ENCODE data around the gene AKR1E2. TPM values are rescaled to one million over a fixed set of nuclear protein-coding genes. Genes with fewer than 3 reads are reported as not detected.

AKR1E2 gene
- total and polyA plus RNA-seq, 3 donors from 2014 or later, result 37.0 to 79.6 (median 53.0) TPM

DNA sequence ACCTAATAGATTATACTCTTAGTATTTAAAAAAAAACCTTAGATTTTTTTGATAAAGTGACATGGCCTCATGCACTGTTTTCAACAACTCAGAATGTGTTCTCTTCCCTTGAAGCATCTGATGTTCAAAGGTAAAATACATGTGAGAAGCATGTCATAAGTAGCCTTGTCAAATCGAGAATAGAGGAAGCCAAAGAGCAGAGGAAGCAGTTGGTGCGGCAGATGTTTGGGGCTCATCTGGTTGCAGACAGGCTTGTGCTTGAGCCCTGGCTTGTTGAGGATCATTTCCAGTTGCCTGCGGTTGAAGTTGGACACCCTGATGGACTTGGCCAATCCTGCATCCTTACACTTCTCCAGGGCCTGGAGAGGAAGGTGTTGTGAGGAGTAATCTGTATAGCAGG lies 59.2 kb downstream of the AKR1E2 start:
- Histone ChIP-seq H3K9me3 (no peaks in the 10 kb centered on the region), H3K27me3 (no peaks in the 10 kb centered on the region), H3K4me1 (peaks cover 20% of the 10 kb centered on the region), H3K36me3 (ENCODE audit: low read depth, missing control alignments) (no peaks in the 10 kb centered on the region), H3K27ac (no peak overlapping the region), H3K4me3 (no peak overlapping the region)
- intact Hi-C loops (cut with DNase I; ENCODE audit: low total_unique reads), result no loop called here
- DNase-seq, result no peak
- 48 to 73% methylated on average over 3 of the region's 3 CpGs for WGBS, 2 donors
- TF ChIP-seq, protein P1, sequence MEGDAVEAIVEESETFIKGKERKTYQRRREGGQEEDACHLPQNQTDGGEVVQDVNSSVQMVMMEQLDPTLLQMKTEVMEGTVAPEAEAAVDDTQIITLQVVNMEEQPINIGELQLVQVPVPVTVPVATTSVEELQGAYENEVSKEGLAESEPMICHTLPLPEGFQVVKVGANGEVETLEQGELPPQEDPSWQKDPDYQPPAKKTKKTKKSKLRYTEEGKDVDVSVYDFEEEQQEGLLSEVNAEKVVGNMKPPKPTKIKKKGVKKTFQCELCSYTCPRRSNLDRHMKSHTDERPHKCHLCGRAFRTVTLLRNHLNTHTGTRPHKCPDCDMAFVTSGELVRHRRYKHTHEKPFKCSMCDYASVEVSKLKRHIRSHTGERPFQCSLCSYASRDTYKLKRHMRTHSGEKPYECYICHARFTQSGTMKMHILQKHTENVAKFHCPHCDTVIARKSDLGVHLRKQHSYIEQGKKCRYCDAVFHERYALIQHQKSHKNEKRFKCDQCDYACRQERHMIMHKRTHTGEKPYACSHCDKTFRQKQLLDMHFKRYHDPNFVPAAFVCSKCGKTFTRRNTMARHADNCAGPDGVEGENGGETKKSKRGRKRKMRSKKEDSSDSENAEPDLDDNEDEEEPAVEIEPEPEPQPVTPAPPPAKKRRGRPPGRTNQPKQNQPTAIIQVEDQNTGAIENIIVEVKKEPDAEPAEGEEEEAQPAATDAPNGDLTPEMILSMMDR (IDR thresholded peaks at IDR 0.05), result no peak
- TF ChIP-seq POLR2A (IDR thresholded peaks at IDR 0.05), result no peak

DNA sequence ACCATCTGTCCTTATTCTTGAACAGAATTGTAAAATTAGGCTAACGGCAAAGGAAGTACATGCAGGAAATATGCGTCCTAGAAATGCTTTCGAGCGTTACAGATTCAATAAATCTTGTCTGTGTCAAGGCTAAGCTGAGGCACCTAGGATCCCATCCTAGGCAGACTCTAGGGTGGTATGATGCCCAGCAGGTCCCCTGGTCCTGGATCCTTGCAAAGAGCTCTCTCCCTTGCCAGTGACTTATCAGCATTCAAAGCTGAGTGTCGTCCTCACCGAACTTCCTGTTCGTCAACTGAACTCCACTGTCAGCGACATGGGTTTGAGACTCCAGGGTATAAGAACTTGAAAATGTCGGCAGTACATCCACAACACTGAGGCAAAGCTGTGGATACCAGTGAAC lies 61.5 kb downstream of the AKR1E2 start:
- peaks cover 17% of the 10 kb centered on the region for H3K4me1 ChIP-seq
- peak overlapping the region in 1 of 2 donors; percentile 3 for H3K27ac ChIP-seq
- no peaks in the 10 kb centered on the region for H3K9me3 ChIP-seq
- TF ChIP-seq, protein P1 (IDR thresholded peaks at IDR 0.05), result no peak
- intact Hi-C loops (cut with DNase I; ENCODE audit: low total_unique reads), result no loop called here
- 41 to 45% methylated on average over 9 of the region's 9 CpGs for WGBS, 2 donors
- H3K36me3 ChIP-seq (ENCODE audit: low read depth, missing control alignments), result no peaks in the 10 kb centered on the region
- no peak for DNase-seq
- H3K4me3 ChIP-seq, result no peak overlapping the region
- H3K27me3 ChIP-seq, result no peaks in the 10 kb centered on the region

DNA sequence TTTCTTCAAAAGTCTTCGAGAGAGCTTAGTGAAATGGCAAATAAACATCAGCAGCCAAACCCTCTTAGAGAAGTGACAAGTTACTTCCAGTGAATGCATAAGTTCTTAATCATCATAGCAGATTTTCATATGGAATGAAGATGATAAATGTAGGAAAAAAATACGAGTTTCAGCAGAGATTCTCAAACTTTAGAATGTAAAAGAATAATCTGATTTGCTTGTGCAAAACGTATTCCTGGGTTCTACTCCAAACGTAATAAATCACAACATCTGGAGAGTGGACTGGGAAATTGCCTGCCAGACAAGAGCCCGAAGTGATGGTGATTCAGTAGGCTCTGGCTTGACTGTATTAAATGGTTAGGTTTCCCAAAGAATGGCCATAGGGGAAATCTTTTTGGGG lies 62.2 kb downstream of the AKR1E2 start:
- H3K9me3 ChIP-seq, result no peaks in the 10 kb centered on the region
- H3K27ac ChIP-seq, result peak overlapping the region in 1 of 2 donors; percentile 3
- no peak for DNase-seq
- 57 to 61% methylated on average over 5 of the region's 5 CpGs for WGBS, 2 donors
- no peak overlapping the region for H3K4me3 ChIP-seq
- intact Hi-C loops (cut with DNase I; ENCODE audit: low total_unique reads), result no loop called here
- no peaks in the 10 kb centered on the region for H3K36me3 ChIP-seq (ENCODE audit: low read depth, missing control alignments)
- H3K27me3 ChIP-seq, result no peaks in the 10 kb centered on the region
- peaks cover 18% of the 10 kb centered on the region for H3K4me1 ChIP-seq
- TF ChIP-seq, protein P1 (IDR thresholded peaks at IDR 0.05), result no peak
- no peak for TF ChIP-seq POLR2A (IDR thresholded peaks at IDR 0.05)

DNA sequence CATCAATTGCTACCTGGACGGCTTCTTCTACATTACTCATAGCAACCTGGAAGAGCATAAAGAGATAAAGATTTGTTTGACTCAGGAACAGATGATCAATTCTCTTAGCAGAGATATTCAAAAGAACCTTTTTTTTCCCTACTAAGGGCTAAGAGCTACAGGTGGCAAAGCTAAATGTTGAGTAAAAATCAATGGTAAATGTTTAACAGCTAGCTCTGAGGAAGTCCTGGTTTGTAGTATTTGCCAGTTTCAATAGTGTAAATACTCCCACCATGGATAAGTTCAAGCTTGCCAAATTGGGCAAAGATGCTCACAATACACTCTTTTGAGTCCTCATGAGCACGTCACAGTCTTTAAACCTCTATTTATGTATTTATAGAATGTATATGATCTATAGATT lies 64.0 kb downstream of the AKR1E2 start:
- intact Hi-C loops (cut with DNase I; ENCODE audit: low total_unique reads), result no loop called here
- H3K27me3 ChIP-seq, result no peaks in the 10 kb centered on the region
- DNase-seq, result no peak
- H3K27ac ChIP-seq, result no peak overlapping the region
- H3K36me3 ChIP-seq (ENCODE audit: low read depth, missing control alignments), result no peaks in the 10 kb centered on the region
- no peaks in the 10 kb centered on the region for H3K9me3 ChIP-seq
- WGBS, 2 donors, result 91 to 97% methylated on average over 2 of the region's 2 CpGs
- H3K4me1 ChIP-seq, result peaks cover 27% of the 10 kb centered on the region
- H3K4me3 ChIP-seq, result no peak overlapping the region
- TF ChIP-seq, protein P1 (IDR thresholded peaks at IDR 0.05), result no peak
- TF ChIP-seq POLR2A (IDR thresholded peaks at IDR 0.05), result no peak

DNA sequence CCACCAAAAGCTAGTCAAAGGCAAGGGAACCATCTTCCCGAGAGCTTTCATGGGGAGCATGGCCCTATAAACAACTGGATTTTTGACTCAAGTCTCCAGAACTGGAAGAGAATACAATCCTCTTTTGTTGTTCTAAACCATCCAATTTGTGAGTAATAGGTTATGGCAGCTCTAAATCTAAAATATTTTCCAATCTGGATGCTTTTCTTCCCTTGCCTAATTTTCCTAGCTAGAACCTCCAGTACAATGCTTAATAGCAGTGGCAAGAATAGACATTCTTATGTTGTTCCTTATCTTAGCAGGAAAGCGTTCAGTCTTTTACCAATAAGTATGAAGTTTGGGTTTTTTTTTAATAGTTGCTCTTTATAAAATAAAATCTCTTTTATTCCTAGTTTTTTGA lies 66.7 kb downstream of the AKR1E2 start:
- Histone ChIP-seq H3K36me3 (ENCODE audit: low read depth, missing control alignments) (no peaks in the 10 kb centered on the region), H3K27me3 (no peaks in the 10 kb centered on the region), H3K4me1 (peaks cover 19% of the 10 kb centered on the region), H3K9me3 (no peaks in the 10 kb centered on the region), H3K4me3 (no peak overlapping the region), H3K27ac (peak overlapping the region in 1 of 2 donors; percentile 3)
- WGBS, 2 donors, result 58 to 71% methylated on average over 2 of the region's 2 CpGs
- TF ChIP-seq, protein P1 (IDR thresholded peaks at IDR 0.05), result no peak
- TF ChIP-seq POLR2A (IDR thresholded peaks at IDR 0.05), result no peak
- intact Hi-C loops (cut with DNase I; ENCODE audit: low total_unique reads), result no loop called here
- DNase-seq, result no peak

Measured in testis (tissue), 3 donors.